Pancreas (tissue), 10 donors: Measurements from ENCODE around the gene SPAG16. TPM values are rescaled to one million over a fixed set of nuclear protein-coding genes. Genes with fewer than 3 reads are reported as not detected.

ENCODE experiments used
- ATAC-seq, 4 donors: fragments of 200-7000 bp; cut with Tn5 transposase; one replicate each; pipeline versions ENCODE4 v1.8.0 to v1.9.1; 2020; ENCODE audit warnings: mild to moderate bottlenecking in 4 of 4, moderate library complexity in 4 of 4
- DNase-seq, 6 donors: peaks; one replicate each; pipeline ENCODE4 v3.0.0-alpha.2; 2020
- FAIRE-seq: peaks from 2 replicates; lab custom pipeline; 2012; peaks lifted over from hg19 to GRCh38; lab: Jason Lieb, UNC
- H3K27ac ChIP-seq, 4 donors: fragments of 200-600 bp; sonication (generic); 1 replicate in 3 of 4; 2 replicates in 1 of 4; pipeline versions ENCODE4 v1.5.0 to v1.8.0; 2020
- H3K27me3 ChIP-seq, 4 donors: fragments of 200-600 bp; one replicate each; pipeline ENCODE4 v1.8.0; 2021
- H3K36me3 ChIP-seq, 3 donors: fragments of 200-600 bp; sonication (generic) in 1 of 3; one replicate each; pipeline versions ENCODE4 v1.5.0 to v1.8.0; 2020 to 2021
- H3K4me1 ChIP-seq, 3 donors: fragments of 200-600 bp; one replicate each; pipeline ENCODE4 v1.8.0; 2021
- H3K4me3 ChIP-seq, 4 donors: fragments of 200-600 bp; sonication (generic) in 2 of 4; one replicate each; pipeline versions ENCODE4 v1.5.0 to v1.8.0; 2020 to 2021
- H3K9me3 ChIP-seq, 4 donors: fragments of 200-600 bp; one replicate each; pipeline ENCODE4 v1.8.0; 2021
- CTCF ChIP-seq, 4 donors: fragments of 200-600 bp; sonication (generic) in 3 of 4; IDR thresholded peaks; one replicate each; pipeline versions ENCODE4 v1.5.0 to v1.8.0; 2021; ENCODE audit warnings: antibody characterized with exemption in 4 of 4
- whole genome bisulfite sequencing, 2 donors: extraction: QIAGEN DNeasy Blood & Tissue Kit; methylation state at CpG; one replicate each; pipeline ENCODE4 v1.1.7; 2013; 5-methylcytosine and 5-hydroxymethylcytosine counted together
- intact Hi-C, 3 donors: fragments of 100-400 bp; cut with DNase I; formaldehyde crosslinking; loops; one replicate each; pipeline versions ENCODE4 v1.11.1 to v1.14.2; 2022
- polyA plus RNA-seq, 2 donors: library from polyadenylated mRNA; stranded (reverse); fragments of 200-250 nt; gene quantifications; one replicate each; pipeline ENCODE4 v1.2.3, GENCODE V29; 2013
- total RNA-seq, 6 donors: library from RNA; stranded (reverse); fragmentation: NEBNext Ultra II Directional in 4 of 6; extraction: Animal tissue kit (Norgen Biotek cat#: 25700) in 4 of 6; gene quantifications; one replicate each; pipeline versions ENCODE4 v1.2.1 to v1.2.4, GENCODE V29; 2021 to 2023
- donor health status: healthy with polysubstance abuse.
- donor health status: DM: no; HTN: no; CAD: no; lungs with moderate emphysema.
- donor health status: DM: no; HTN: no; CAD: no.
- donor health status: control.
- donor health status: control.
- donor health status: Bipolar disorder and iron deficiency.
- donor health status: DM: yes; HTN: yes; CAD: no.
- donor health status: DM: no; HTN: no; CAD: no.
- donor health status: DM: no; HTN: no; CAD: no.
- donor health status: DM: yes; HTN: yes; CAD: no.

SPAG16 gene
- total and polyA plus RNA-seq, 8 donors: 9.7 to 25.7 (median 11.7) TPM

- TF ChIP-seq CTCF (IDR thresholded peaks at IDR 0.05): no peak
- ATAC-seq: no peak
- intact Hi-C loops: no loop called here
- no peak for FAIRE-seq
- Histone ChIP-seq H3K27me3 (no peaks in the 10 kb centered on the region), H3K27ac (no peak overlapping the region), H3K4me3 (no peak overlapping the region), H3K36me3 (no peaks in the 10 kb centered on the region), H3K9me3 (no peaks in the 10 kb centered on the region), H3K4me1 (no peaks in the 10 kb centered on the region)
- no peak for DNase-seq
- WGBS, 2 donors: 57 to 67% methylated on average over 1 of the region's 1 CpG
Measured at GRCh38 chr2:214244847-214245246, 960.6 kb downstream of the SPAG16 start.

GRCh38 chr2:214246417-214246816 lies 962.2 kb downstream of the SPAG16 start:
- DNase-seq (no peak), ATAC-seq (no peak), FAIRE-seq (no peak)
- no peak overlapping the region for H3K27ac ChIP-seq
- no peak for TF ChIP-seq CTCF (IDR thresholded peaks at IDR 0.05)
- no peak overlapping the region for H3K4me3 ChIP-seq
- no peaks in the 10 kb centered on the region for H3K27me3 ChIP-seq
- intact Hi-C loops: no loop called here
- no peaks in the 10 kb centered on the region for H3K4me1 ChIP-seq
- no peaks in the 10 kb centered on the region for H3K36me3 ChIP-seq
- H3K9me3 ChIP-seq: no peaks in the 10 kb centered on the region

- no peaks in the 10 kb centered on the region for H3K36me3 ChIP-seq
- H3K4me3 ChIP-seq: no peak overlapping the region
- FAIRE-seq: no peak
- intact Hi-C loops: no loop called here
- H3K9me3 ChIP-seq: no peaks in the 10 kb centered on the region
- ATAC-seq: no peak
- 73 to 77% methylated on average over 3 of the region's 3 CpGs for WGBS, 2 donors
- DNase-seq: no peak
- H3K27ac ChIP-seq: no peak overlapping the region
- no peak for TF ChIP-seq CTCF (IDR thresholded peaks at IDR 0.05)
- no peaks in the 10 kb centered on the region for H3K27me3 ChIP-seq
- no peaks in the 10 kb centered on the region for H3K4me1 ChIP-seq
Measured at GRCh38 chr2:214247531-214247930, 963.3 kb downstream of the SPAG16 start.

- ATAC-seq: no peak
- WGBS, 2 donors: 42 to 50% methylated on average over 1 of the region's 1 CpG
- H3K27ac ChIP-seq: no peak overlapping the region
- TF ChIP-seq CTCF (IDR thresholded peaks at IDR 0.05): no peak
- intact Hi-C loops: no loop called here
- H3K9me3 ChIP-seq: no peaks in the 10 kb centered on the region
- H3K4me1 ChIP-seq: no peaks in the 10 kb centered on the region
- no peaks in the 10 kb centered on the region for H3K27me3 ChIP-seq
- DNase-seq: no peak
- no peaks in the 10 kb centered on the region for H3K36me3 ChIP-seq
- FAIRE-seq: no peak
- no peak overlapping the region for H3K4me3 ChIP-seq
Measured at GRCh38 chr2:214255046-214255445, 970.8 kb downstream of the SPAG16 start.

- Histone ChIP-seq H3K9me3 (no peaks in the 10 kb centered on the region), H3K4me1 (no peaks in the 10 kb centered on the region), H3K4me3 (no peak overlapping the region), H3K27ac (no peak overlapping the region), H3K27me3 (no peaks in the 10 kb centered on the region), H3K36me3 (no peaks in the 10 kb centered on the region)
- WGBS, 2 donors: 52 to 61% methylated on average over 1 of the region's 1 CpG
- DNase-seq (no peak), FAIRE-seq (no peak), ATAC-seq (no peak)
- TF ChIP-seq CTCF (IDR thresholded peaks at IDR 0.05): no peak
- intact Hi-C loops: no loop called here
Measured at GRCh38 chr2:214261683-214262082, 977.4 kb downstream of the SPAG16 start.
